Measurements from ENCODE around the gene PRIM2.
"Not testable (repeated sequence)": the region's sequence is repeated elsewhere in the genome, so short reads cannot be mapped to it uniquely, and the experiment has no call there.

The PRIM2 gene

GRCh38 chr6:57310817-57311157 is 6.6 kb upstream of the PRIM2 start:
- H3K4me3 ChIP-seq (ENCODE audit: low read depth, low read length): no peak overlapping the region
- no peak for TF ChIP-seq CTCF (IDR thresholded peaks at IDR 0.05; ENCODE audit: low read depth, low read length)

- not testable (repeated sequence) for H3K4me3 ChIP-seq (ENCODE audit: low read depth, low read length)
These were observed 6.0 kb upstream of the PRIM2 start for GRCh38 chr6:57311300-57312003.

- no peak for TF ChIP-seq CTCF (IDR thresholded peaks at IDR 0.05; ENCODE audit: low read depth, low read length)
- no peak overlapping the region for H3K4me3 ChIP-seq (ENCODE audit: low read depth, low read length)
These were observed 5.5 kb upstream of the PRIM2 start for GRCh38 chr6:57312004-57312345.

- peak overlapping the region; percentile 38; the same call in 1 of the 2 replicates for H3K4me3 ChIP-seq (ENCODE audit: low read depth, low read length)
- no peak for TF ChIP-seq CTCF (IDR thresholded peaks at IDR 0.05; ENCODE audit: low read depth, low read length)
These were observed 4.4 kb upstream of the PRIM2 start for GRCh38 chr6:57313009-57313408.

GRCh38 chr6:57313711-57314471 is 3.5 kb upstream of the PRIM2 start:
- peak overlapping the region; percentile 38; the same call in 1 of the 2 replicates for H3K4me3 ChIP-seq (ENCODE audit: low read depth, low read length)

GRCh38 chr6:57315111-57315510 is 2.3 kb upstream of the PRIM2 start:
- H3K4me3 ChIP-seq (ENCODE audit: low read depth, low read length): no peak overlapping the region
- TF ChIP-seq CTCF (IDR thresholded peaks at IDR 0.05; ENCODE audit: low read depth, low read length): no peak

More at GRCh38 chr6:57313711-57314471, 3.5 kb upstream of the PRIM2 start:
- no peak for TF ChIP-seq CTCF (IDR thresholded peaks at IDR 0.05; ENCODE audit: low read depth, low read length)

GRCh38 chr6:57315851-57316250 is 1.6 kb upstream of the PRIM2 start:
- TF ChIP-seq CTCF (IDR thresholded peaks at IDR 0.05; ENCODE audit: low read depth, low read length): no peak
- no peak overlapping the region for H3K4me3 ChIP-seq (ENCODE audit: low read depth, low read length)

Data from WI38 (cell line).